Keratinocyte (primary cell): ENCODE measurements around the gene NRG3. TPM values are rescaled to one million over a fixed set of nuclear protein-coding genes. Genes with fewer than 3 reads are reported as not detected.

Source experiments
- DNase-seq: peaks from one replicate; pipeline ENCODE4 v3.0.0-alpha.2; 2011; ENCODE audit warnings: low read depth, missing footprints, low spot score
- FAIRE-seq: peaks from 2 replicates; lab custom pipeline; 2011; peaks lifted over from hg19 to GRCh38; lab: Jason Lieb, UNC
- H2AFZ ChIP-seq: 2 replicates; pipeline ENCODE4 v1.6.0; 2012; ENCODE audit warnings: low read length, control low read depth, inconsistent platforms; ENCODE audit not compliant: control insufficient read depth
- H3K27ac ChIP-seq: 2 replicates; pipeline ENCODE4 v1.5.1; 2011; ENCODE audit warnings: low read length; ENCODE audit not compliant: control insufficient read depth, insufficient read depth
- H3K27me3 ChIP-seq: 3 replicates; pipeline ENCODE4 v1.6.0; 2011; ENCODE audit warnings: low read length; ENCODE audit not compliant: control insufficient read depth, insufficient read depth; ENCODE audit errors: extremely low read depth
- H3K36me3 ChIP-seq, 2 experiments: 2 replicates in 1 of 2; 3 replicates in 1 of 2; pipeline ENCODE4 v1.5.1; 2011; ENCODE audit warnings: low read length in 2 of 2, mild to moderate bottlenecking in 1 of 2; ENCODE audit not compliant: control insufficient read depth in 2 of 2, insufficient read depth in 2 of 2; ENCODE audit errors: extremely low read depth in 1 of 2
- H3K4me1 ChIP-seq: 3 replicates; pipeline ENCODE4 v1.5.1; 2011; ENCODE audit warnings: low read length; ENCODE audit not compliant: control insufficient read depth, insufficient read depth; ENCODE audit errors: extremely low read depth
- H3K4me2 ChIP-seq: 3 replicates; pipeline ENCODE4 v1.6.0; 2011; ENCODE audit warnings: low read depth, low read length; ENCODE audit not compliant: control insufficient read depth, insufficient read depth; ENCODE audit errors: extremely low read depth
- H3K4me3 ChIP-seq, 3 experiments: fragments of 200-600 bp in 1 of 3; sonication (generic) in 1 of 3; 2 replicates in 2 of 3; 3 replicates in 1 of 3; pipeline ENCODE4 v1.5.1; 2011 to 2016; ENCODE audit warnings: low read length in 3 of 3, mild to moderate bottlenecking in 3 of 3, control low read depth in 2 of 3, inconsistent platforms in 1 of 3, low read depth in 1 of 3, mixed read lengths in 1 of 3, mixed run types in 1 of 3, moderate library complexity in 1 of 3; ENCODE audit not compliant: control insufficient read depth in 2 of 3, insufficient read depth in 2 of 3; ENCODE audit errors: extremely low read depth in 1 of 3
- H3K79me2 ChIP-seq: 2 replicates; pipeline ENCODE4 v1.6.0; 2012; ENCODE audit warnings: low read length; ENCODE audit not compliant: control insufficient read depth, insufficient read depth
- H3K9ac ChIP-seq: 3 replicates; pipeline ENCODE4 v1.6.0; 2011; ENCODE audit warnings: low read length; ENCODE audit not compliant: control insufficient read depth, insufficient read depth; ENCODE audit errors: extremely low read depth
- H3K9me1 ChIP-seq: 3 replicates; pipeline ENCODE4 v1.6.0; 2011; ENCODE audit warnings: low read length; ENCODE audit not compliant: control insufficient read depth, insufficient read depth; ENCODE audit errors: extremely low read depth
- H3K9me3 ChIP-seq: 2 replicates; pipeline ENCODE4 v1.5.1; 2012; ENCODE audit warnings: low read depth, low read length; ENCODE audit not compliant: control insufficient read depth
- H4K20me1 ChIP-seq: 3 replicates; pipeline ENCODE4 v1.6.0; 2011; ENCODE audit warnings: low read length; ENCODE audit not compliant: control insufficient read depth, insufficient read depth; ENCODE audit errors: extremely low read depth
- EZH2 ChIP-seq: IDR thresholded peaks from one replicate; pipeline ENCODE4 v1.6.1; 2012; ENCODE audit warnings: inconsistent platforms, mild to moderate bottlenecking, low read length, moderate library complexity
- dilution Hi-C: fragments of 300-500 bp; cut with MboI; formaldehyde crosslinking; loops from one replicate; pipeline ENCODE4 v1.7.0; 2020; ENCODE audit warnings: low sequenced_read_pairs; ENCODE audit not compliant: extremely low pct_ligation_motif_present
- polyA plus RNA-seq, 5 experiments: library from polyadenylated mRNA; depleted of rRNA in 3 of 5; stranded (reverse) in 3 of 5; stranded (forward) in 1 of 5; unstranded in 1 of 5; fragments of >200 nt; gene quantifications; 1 replicate in 1 of 5; 2 replicates in 3 of 5; 3 replicates in 1 of 5; pipeline versions ENCODE4 v1.2.1 to v1.2.3, GENCODE V29; 2011 to 2012; ENCODE audit warnings: missing spikeins in 2 of 5, low read depth in 1 of 5, low replicate concordance in 1 of 5
- TF ChIP-seq, protein P1 (sequence below), 3 experiments: IDR thresholded peaks in 1 of 3; conservative IDR thresholded peaks in 1 of 3; optimal IDR thresholded peaks in 1 of 3; 2 replicates in 2 of 3; 3 replicates in 1 of 3; pipeline versions ENCODE3 to v1.5.1; 2011; ENCODE audit warnings: low read length in 3 of 3, mild to moderate bottlenecking in 3 of 3, moderate library complexity in 2 of 3, control low read depth in 1 of 3, inconsistent platforms in 1 of 3; ENCODE audit not compliant: insufficient read depth in 2 of 3; ENCODE audit errors: extremely low read depth in 1 of 3

Gene NRG3
- polyA plus RNA-seq, 1 donor (not counting 4 experiments of a cell fraction or from before 2014, with no cell fraction given): not detected

DNA sequence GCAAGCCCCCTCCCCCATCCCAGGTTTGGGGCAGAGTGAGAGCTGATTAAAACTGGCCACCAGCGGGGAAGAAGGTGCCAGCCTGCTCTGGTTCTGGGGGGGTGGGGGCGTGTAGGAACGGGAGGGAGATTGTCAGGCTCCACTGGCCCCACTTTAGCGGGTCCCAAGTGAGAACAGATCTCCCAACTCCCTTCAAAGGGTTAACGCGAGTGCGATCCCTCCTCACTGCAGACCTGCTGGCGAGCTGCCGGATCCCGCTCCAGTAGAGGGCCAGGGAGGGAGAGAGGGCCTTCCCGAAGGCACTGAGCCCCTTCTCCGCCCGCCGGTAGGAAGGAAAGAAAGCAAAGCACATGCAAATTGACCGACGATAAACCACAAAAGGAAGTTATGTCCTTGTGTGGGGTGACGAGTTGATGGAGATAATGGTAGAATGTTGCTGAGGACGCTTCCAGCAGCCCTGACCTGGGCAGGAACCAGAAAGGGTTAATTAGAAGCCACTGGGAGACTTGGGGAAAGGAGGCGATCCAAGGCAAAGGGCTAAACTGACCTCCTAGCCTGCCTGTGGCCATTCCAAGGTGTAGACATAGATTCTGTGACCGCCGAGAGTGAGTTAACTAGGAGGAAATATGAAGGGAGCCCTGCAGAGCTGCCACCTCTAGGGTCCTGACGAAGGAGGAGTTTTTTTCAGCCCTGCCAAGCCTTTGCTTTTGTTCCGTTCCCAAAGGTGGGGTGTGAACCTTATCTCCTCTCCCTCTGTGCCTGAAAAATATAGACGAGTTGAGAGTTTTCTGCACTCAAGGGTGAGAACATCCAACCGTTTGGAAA is 1.5 kb downstream of the NRG3 start:
- Histone ChIP-seq H3K9me1 (no peaks in the 10 kb centered on the region), H3K36me3 (no peaks in the 10 kb centered on the region), H3K4me1 (no peaks in the 10 kb centered on the region), H2AFZ (no peak overlapping the region), H4K20me1 (no peaks in the 10 kb centered on the region), H3K27ac (no peak overlapping the region), H3K4me2 (no peak overlapping the region), H3K4me3 (no peak overlapping the region), H3K79me2 (no peaks in the 10 kb centered on the region), H3K9me3 (no peaks in the 10 kb centered on the region), H3K27me3 (peaks cover 49% of the 10 kb centered on the region), H3K9ac (no peak overlapping the region)
- dilution Hi-C loops: no loop called here
- DNase-seq: no peak
- TF ChIP-seq, protein P1, sequence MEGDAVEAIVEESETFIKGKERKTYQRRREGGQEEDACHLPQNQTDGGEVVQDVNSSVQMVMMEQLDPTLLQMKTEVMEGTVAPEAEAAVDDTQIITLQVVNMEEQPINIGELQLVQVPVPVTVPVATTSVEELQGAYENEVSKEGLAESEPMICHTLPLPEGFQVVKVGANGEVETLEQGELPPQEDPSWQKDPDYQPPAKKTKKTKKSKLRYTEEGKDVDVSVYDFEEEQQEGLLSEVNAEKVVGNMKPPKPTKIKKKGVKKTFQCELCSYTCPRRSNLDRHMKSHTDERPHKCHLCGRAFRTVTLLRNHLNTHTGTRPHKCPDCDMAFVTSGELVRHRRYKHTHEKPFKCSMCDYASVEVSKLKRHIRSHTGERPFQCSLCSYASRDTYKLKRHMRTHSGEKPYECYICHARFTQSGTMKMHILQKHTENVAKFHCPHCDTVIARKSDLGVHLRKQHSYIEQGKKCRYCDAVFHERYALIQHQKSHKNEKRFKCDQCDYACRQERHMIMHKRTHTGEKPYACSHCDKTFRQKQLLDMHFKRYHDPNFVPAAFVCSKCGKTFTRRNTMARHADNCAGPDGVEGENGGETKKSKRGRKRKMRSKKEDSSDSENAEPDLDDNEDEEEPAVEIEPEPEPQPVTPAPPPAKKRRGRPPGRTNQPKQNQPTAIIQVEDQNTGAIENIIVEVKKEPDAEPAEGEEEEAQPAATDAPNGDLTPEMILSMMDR (optimal IDR thresholded peaks at IDR 0.05 in 1 of 3, IDR thresholded peaks at IDR 0.05 in 1 of 3, conservative IDR thresholded peaks at IDR 0.05 in 1 of 3; ENCODE audit: extremely low read depth in 1 of 3, insufficient read depth in 2 of 3, low read length in 3 of 3): no peak
- no peak for TF ChIP-seq EZH2
- no peak for FAIRE-seq

DNA sequence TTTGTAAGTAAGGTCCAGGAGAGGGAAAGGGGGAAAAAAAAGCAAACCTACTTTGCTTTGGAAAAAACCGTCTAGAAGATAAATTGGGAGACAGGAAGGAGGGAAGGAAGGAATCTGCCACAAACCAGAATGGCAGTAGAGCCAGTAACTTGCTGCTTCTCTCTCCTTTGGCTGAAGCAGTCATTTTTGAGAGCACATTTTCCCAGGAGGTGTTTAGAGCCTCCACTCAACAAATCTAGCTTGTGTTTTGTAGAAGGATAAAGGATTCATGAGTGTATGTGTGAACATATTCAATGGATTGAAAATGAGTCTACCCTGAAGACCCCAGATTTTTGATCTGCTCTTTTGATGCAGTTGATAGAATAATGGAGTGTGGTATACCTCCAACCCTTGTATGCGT is 2.6 kb downstream of the NRG3 start:
- dilution Hi-C loops: no loop called here
- Histone ChIP-seq H3K4me3 (no peak overlapping the region), H3K27me3 (peaks cover 39% of the 10 kb centered on the region), H3K36me3 (no peaks in the 10 kb centered on the region), H3K9ac (no peak overlapping the region), H3K27ac (no peak overlapping the region), H3K4me1 (no peaks in the 10 kb centered on the region), H4K20me1 (no peaks in the 10 kb centered on the region), H3K79me2 (no peaks in the 10 kb centered on the region), H3K9me3 (no peaks in the 10 kb centered on the region), H3K9me1 (no peaks in the 10 kb centered on the region), H3K4me2 (no peak overlapping the region), H2AFZ (no peak overlapping the region)
- TF ChIP-seq EZH2: no peak
- TF ChIP-seq, protein P1 (optimal IDR thresholded peaks at IDR 0.05 in 1 of 3, IDR thresholded peaks at IDR 0.05 in 1 of 3, conservative IDR thresholded peaks at IDR 0.05 in 1 of 3; ENCODE audit: extremely low read depth in 1 of 3, insufficient read depth in 2 of 3, low read length in 3 of 3): no peak
- no peak for FAIRE-seq
- DNase-seq: no peak
